ENCODE data around the gene DAPK2. TPM values are rescaled to one million over a fixed set of nuclear protein-coding genes. Genes with fewer than 3 reads are reported as not detected.
"Not testable (repeated sequence)": the region's sequence is repeated elsewhere in the genome, so short reads cannot be mapped to it uniquely, and the experiment has no call there.

The DAPK2 gene
- total RNA-seq, 1 donor from 2014 or later, result 39.0 TPM

DNA sequence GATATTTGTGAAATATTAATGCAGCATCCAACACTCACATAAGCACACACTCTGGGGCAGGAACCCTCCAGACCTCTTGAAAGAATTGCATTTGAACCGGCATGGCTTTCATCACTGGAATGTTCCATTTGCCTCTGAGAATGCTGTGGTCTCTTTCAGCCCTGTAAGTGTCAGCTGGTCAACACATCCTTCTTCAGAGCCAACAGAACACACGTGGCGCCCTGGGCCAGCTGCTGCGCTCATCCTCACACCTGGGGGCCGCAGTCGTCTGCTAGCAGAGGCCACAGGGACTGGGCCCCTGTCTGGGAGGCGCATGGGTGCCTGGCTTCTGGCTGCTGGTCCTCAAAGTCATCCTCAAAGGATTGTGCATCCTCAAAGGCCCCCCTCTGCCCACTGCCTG, 141.2 kb downstream of the DAPK2 start:
- H3K4me3 ChIP-seq, result no peak overlapping the region
- H3K27ac ChIP-seq (replicated peaks), result no peak overlapping the region
- no peak for DNase-seq
- peaks cover 9% of the 10 kb centered on the region for H3K36me3 ChIP-seq
- H3K27me3 ChIP-seq (ENCODE audit: low read depth), result no peaks in the 10 kb centered on the region
- H3K4me1 ChIP-seq, result peaks cover 29% of the 10 kb centered on the region
- TF ChIP-seq, protein P1, sequence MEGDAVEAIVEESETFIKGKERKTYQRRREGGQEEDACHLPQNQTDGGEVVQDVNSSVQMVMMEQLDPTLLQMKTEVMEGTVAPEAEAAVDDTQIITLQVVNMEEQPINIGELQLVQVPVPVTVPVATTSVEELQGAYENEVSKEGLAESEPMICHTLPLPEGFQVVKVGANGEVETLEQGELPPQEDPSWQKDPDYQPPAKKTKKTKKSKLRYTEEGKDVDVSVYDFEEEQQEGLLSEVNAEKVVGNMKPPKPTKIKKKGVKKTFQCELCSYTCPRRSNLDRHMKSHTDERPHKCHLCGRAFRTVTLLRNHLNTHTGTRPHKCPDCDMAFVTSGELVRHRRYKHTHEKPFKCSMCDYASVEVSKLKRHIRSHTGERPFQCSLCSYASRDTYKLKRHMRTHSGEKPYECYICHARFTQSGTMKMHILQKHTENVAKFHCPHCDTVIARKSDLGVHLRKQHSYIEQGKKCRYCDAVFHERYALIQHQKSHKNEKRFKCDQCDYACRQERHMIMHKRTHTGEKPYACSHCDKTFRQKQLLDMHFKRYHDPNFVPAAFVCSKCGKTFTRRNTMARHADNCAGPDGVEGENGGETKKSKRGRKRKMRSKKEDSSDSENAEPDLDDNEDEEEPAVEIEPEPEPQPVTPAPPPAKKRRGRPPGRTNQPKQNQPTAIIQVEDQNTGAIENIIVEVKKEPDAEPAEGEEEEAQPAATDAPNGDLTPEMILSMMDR (IDR thresholded peaks at IDR 0.05; ENCODE audit: borderline replicate concordance), result no peak
- no peaks in the 10 kb centered on the region for H3K9me3 ChIP-seq (replicated peaks)
- intact Hi-C loops (cut with micrococcal nuclease), result no loop called here

DNA sequence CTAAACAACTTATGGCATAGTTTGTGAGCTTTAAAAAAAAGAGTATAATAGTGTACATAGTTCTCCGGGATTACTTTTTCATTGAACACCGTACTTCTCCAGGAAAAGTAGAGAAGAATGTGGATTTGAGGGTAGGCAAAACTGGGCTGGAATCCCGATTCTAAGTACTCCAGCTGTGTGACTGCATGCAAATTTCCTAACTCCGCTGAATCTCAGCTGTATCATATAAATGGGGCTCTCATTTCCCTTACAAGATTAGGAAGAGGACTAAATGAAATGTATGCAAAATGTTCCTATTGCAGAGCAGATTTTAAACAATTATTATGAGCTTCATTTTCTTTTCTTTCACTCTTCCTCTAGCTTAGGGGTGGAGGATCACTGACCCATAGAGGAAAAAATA, 142.2 kb downstream of the DAPK2 start:
- H3K9me3 ChIP-seq (replicated peaks), result no peaks in the 10 kb centered on the region
- peaks cover 9% of the 10 kb centered on the region for H3K36me3 ChIP-seq
- H3K4me3 ChIP-seq, result no peak overlapping the region
- TF ChIP-seq, protein P1 (IDR thresholded peaks at IDR 0.05; ENCODE audit: borderline replicate concordance), result no peak
- H3K4me1 ChIP-seq, result peaks cover 18% of the 10 kb centered on the region
- intact Hi-C loops (cut with micrococcal nuclease), result no loop called here
- DNase-seq, result no peak
- H3K27ac ChIP-seq (replicated peaks), result no peak overlapping the region
- no peaks in the 10 kb centered on the region for H3K27me3 ChIP-seq (ENCODE audit: low read depth)

DNA sequence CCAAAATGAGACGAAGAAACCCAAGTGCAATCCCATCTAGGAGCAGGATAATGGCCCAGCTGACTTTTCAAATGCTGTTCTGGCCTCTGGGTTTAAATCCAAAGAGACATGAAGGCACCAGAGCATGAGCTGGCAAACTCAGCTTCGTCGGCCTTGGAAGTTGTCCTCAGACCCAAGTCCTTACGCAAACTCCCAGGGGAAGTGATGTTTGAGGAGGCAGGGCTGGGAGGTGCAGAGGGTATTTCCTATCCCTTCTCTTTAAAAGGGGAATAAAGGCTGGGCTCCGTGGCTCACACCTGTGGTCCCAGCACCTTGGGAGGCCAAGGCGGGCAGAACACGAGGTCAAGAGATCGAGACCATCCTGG, 143.6 kb downstream of the DAPK2 start:
- H3K36me3 ChIP-seq, result no peaks in the 10 kb centered on the region
- TF ChIP-seq, protein P1 (IDR thresholded peaks at IDR 0.05; ENCODE audit: borderline replicate concordance), result no peak
- H3K27ac ChIP-seq (replicated peaks), result no peak overlapping the region
- peaks cover 12% of the 10 kb centered on the region for H3K4me1 ChIP-seq
- H3K4me3 ChIP-seq, result no peak overlapping the region
- intact Hi-C loops (cut with micrococcal nuclease), result no loop called here
- no peaks in the 10 kb centered on the region for H3K9me3 ChIP-seq (replicated peaks)
- DNase-seq, result no peak
- H3K27me3 ChIP-seq (ENCODE audit: low read depth), result no peaks in the 10 kb centered on the region

DNA sequence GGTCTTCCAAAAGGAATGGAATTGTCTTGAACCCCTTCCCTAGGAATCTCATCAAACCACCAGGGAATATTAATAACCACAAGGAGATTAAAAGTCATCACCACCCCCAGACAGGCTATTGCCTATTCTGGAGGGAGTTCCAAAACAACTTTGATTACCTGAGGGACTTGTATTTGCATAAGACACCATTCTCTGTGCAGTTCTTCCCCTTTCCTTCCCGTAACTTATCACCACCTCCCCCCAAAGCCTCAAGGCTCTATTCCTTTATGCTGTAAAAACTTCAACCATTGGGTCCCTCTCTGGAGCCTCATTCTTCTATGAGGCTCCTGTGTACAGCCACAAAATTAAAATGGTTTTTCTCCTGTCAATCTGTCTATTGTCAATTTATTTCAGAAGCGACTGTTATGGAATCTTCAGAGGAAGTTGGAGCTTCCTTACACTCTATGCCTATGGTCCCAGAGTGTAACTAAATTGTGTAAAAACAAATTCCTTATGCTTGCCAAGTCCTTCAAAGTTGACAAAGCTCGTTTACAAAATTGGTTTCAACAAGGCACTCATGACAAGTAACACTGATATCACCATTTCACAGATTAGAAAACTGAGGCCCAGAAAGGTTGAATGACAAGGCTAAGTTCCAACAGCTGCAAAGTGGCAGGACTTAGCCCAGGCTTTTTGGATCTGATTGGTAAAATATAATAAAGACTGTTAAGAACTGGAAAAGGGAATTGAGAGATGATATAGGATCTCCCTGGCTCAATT, 144.2 kb downstream of the DAPK2 start:
- H3K4me3 ChIP-seq, result no peak overlapping the region
- H3K27me3 ChIP-seq (ENCODE audit: low read depth), result no peaks in the 10 kb centered on the region
- intact Hi-C loops (cut with micrococcal nuclease), result no loop called here
- no peaks in the 10 kb centered on the region for H3K36me3 ChIP-seq
- no peak for DNase-seq
- H3K27ac ChIP-seq (replicated peaks), result no peak overlapping the region
- TF ChIP-seq, protein P1 (IDR thresholded peaks at IDR 0.05; ENCODE audit: borderline replicate concordance), result no peak
- peaks cover 18% of the 10 kb centered on the region for H3K4me1 ChIP-seq
- H3K9me3 ChIP-seq (replicated peaks), result no peaks in the 10 kb centered on the region

DNA sequence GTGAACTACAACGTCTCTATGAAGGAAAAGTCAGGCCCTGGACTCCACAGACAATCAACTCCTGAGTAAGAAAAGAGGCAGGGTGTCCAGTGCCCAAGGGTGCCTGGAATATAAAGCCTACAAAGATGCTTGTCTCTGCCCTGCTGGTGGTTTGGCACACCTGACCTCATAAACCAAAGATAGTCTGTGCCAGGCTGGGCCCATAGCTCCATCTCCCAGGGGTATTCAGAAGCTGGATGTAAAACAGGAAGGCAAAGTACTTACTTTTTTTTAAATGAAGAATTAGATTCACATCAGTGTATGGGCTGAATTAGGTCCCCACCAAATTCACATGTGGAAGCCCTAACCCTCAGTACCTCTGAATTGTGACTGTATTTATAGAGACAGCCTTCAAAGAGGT, 146.0 kb downstream of the DAPK2 start:
- TF ChIP-seq, protein P1 (IDR thresholded peaks at IDR 0.05; ENCODE audit: borderline replicate concordance), result no peak
- no peak overlapping the region for H3K27ac ChIP-seq (replicated peaks)
- no peaks in the 10 kb centered on the region for H3K36me3 ChIP-seq
- intact Hi-C loops (cut with micrococcal nuclease), result no loop called here
- no peak for DNase-seq
- no peaks in the 10 kb centered on the region for H3K27me3 ChIP-seq (ENCODE audit: low read depth)
- no peak overlapping the region for H3K4me3 ChIP-seq
- H3K9me3 ChIP-seq (replicated peaks), result no peaks in the 10 kb centered on the region
- H3K4me1 ChIP-seq, result peaks cover 19% of the 10 kb centered on the region

DNA sequence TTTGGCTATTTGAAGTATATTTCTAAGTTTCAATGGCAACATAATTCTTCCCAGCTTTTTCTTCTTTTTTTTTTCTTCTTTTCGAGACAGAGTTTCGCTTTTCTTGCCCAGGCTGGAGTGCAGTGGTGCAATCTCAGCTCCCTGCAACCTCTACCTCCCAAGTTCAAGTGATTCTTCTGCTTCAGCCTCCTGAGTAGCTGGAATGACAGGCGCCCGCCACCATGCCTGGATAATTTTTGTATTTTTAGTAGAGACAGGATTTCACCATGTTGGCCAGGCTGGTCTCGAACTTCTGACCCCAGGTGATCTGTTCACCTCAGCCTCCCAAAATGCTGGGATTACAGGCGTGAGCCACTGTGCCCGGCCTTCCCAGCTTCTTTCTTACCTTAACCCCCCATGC, 146.7 kb downstream of the DAPK2 start:
- peaks cover 19% of the 10 kb centered on the region for H3K4me1 ChIP-seq
- H3K9me3 ChIP-seq (replicated peaks); H3K36me3 ChIP-seq; H3K4me3 ChIP-seq; H3K27me3 ChIP-seq (ENCODE audit: low read depth); intact Hi-C loops (cut with micrococcal nuclease); H3K27ac ChIP-seq (replicated peaks); DNase-seq: not testable (repeated sequence)
